ENCODE data around the gene CALM3.
A peak's percentile ranks its signal among the peaks of the same experiment; 100 is the strongest.

Gene CALM3

DNA sequence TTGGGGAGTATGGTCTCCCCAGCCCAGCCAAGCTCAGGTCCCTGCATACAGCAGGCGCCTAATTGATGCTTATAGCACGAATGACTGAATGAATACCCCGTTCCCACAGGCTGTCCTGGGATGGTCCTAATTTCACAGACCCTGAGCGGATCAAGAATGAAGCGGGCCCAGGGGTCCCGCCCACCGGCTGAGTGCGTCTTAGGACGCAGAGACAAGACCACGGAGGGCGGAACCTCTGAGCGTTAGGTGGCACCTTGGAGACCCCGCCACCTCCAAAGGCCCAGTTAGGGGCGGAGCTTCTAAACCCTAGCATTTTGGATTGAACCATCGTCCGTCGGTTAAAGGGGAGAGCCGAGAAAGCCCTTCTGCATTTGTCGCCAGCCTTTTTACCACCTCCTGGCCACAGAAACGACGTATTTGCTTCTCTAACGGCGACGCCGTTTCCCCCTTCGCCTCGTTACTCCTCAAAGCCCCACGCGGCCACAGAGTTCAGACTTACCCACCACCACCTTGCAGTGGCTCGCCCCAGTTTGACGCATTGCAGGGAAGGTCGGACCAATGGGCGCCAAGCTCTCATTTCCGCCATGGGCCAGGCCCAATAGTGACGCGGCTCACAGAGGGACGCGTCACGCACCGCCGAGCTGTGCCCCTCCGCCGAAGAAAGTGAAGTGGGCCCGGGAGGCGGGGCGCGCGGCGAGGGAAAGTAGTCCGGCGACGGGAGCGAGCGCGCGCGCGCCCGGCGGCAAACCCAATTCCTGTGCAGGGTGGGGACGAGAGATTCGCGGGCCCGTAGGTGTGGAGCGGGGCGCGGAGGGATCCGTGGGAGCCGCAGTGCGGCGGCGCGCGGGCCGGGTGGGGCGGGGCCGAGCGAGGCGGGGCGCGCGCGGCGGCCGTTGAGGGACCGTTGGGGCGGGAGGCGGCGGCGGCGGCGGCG, 479 bp upstream of the CALM3 start:
- peak; percentile 89 for DNase-seq

DNA sequence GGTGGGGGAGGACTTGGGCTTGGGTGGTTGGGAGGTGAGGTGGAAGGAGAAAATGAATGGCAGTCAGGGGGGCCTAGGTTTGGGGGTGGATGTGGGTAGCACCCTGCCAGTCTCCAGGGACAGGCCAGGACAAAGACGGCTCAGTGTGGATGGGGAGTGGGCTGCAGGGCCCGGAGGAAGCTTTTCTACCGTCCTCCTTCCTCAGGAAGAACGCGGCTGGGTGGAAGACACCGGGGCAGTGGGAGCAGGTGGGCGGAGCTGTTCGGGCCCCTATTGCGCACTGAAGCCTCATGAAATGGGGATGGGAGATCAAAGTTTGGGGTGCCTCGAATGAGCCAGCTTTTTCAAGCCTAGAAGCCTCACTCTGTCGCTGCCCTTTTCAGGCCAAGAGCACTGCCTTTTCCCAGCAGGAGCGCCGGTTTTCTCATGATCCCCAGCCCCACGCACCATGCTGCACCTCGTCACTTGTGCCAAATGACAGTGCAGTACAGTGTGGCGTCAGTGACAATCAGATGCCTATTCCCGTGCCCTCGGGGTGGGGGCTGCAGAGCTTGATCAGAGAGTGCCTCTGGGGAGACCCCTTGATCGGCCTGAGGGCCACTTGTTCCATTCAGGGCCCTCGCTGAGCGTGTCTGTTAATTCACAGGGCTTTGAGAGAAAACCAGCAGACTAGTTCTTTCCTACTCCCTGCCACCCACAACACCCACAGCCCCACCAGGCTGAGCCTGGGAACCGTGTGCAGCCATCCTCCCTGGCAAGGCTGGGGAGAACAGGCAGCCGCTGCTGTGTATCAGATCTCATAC, 1.5 kb downstream of the CALM3 start:
- DNase-seq = no peak

DNA sequence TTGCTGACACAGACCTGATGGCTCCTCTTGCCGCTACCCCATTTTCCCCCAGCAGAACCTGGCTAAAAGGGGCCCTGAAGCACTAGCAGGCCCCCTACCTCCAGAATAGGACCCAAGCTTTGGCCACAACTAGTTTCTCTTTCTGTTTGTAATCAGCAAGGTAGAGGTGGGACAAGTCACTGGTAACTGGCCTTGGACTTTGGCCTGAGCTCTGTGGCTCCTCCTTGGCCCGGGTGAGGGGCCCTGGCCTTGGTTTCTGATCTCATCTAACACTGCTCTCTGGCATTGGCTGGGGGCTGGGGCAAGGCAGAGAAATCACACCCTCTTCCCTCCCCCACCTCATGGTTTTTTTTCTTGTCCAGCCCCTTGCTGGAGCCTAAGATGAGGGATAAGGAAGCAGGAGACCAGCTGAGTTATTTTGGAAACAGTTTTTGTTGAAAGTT, 2.1 kb downstream of the CALM3 start:
- DNase-seq = no peak

DNA sequence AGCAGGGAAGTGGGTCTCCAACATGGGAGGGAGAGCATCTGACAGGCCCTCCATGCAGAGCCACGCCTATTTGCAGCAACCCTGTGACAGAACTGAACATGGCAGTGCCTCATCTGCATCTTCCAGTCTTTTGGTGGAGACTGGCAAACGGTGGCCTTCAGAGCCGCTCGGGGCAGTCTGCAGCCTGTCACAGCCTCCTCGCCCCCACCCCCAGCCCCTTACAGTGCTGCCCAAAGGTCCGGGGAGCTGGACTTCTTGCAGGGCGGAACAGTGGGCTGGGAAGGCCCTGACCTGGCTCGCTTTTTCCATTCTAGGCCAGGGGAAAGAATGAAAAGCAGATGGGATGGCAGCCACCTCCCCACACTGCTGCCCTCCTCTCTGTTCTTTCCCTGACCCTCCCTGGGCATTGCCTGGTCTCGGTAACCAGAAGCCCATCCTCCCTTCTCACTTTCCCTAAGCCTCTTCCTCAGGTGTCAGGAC, 2.7 kb downstream of the CALM3 start:
- no peak for DNase-seq

DNA sequence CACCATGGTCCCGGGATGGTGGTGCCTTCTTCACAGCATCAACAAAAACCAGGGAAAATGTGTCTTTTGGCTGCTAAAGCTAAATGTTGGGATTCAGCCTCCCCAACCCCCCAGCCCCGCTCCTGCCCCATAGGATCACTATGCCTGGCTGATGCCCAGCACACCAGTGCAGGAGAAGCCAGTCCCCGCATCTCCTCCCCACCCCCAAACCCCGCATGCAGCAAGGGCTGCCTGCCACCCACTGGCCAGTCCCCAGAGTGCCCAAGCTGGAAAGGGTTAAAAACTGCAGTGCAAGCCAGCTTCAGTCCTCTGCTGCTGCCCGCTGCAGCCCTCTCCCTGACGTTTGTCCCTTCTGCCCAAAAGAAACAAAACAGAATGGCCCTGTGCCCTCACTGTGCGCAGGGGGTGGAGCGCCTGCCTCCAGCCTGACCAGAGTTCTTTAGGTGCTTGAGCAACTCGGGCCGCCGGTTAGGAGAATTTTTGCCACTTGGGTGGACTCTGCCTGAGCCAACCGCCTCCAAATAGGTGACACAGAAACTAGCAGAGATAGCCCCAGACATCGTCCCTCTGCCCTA, 3.7 kb downstream of the CALM3 start:
- DNase-seq = no peak

DNA sequence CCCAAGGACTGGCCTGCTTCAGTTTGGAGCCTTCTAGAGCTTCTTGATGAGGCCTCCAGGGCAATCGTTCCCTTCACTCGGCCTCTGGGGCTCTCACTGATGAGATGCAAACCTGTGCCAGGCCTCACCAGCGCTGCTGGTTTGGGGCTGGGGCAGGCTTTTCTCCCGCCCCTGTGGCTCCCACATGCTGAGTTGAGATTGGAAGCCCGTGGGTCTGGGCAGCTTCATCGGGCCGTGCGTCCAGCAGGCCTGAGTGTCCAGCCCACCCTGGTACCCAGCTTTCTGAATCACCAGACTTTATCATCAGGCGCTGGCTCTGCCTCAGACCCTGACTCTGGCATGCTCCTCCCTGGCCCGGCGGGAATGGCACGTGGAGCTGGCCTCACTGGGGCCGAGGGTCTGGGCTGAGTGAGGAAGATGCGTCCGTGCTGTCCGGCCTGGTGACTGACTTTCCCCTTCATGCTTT, 4.3 kb downstream of the CALM3 start:
- DNase-seq = no peak

DNA sequence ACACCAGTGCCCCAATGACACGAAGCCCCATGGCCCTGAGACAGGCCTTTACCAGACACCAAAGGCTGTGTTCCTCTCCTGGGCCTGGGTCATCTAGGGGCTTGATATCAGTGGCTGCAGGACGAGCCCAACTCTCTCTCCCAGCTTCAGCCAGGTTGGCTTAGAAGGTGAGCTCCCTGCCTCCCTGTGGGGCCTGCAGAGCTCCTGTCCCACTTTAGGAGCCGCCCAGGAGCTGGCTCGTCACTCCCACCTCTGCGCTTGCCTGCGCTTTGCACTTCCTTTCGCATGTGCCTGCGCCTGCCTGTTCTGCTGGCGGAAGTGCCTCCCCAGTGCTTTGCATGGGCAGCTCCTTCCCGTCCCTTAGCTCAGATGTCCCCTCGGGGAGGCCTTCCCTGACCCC, 4.9 kb downstream of the CALM3 start:
- DNase-seq = no peak

DNA sequence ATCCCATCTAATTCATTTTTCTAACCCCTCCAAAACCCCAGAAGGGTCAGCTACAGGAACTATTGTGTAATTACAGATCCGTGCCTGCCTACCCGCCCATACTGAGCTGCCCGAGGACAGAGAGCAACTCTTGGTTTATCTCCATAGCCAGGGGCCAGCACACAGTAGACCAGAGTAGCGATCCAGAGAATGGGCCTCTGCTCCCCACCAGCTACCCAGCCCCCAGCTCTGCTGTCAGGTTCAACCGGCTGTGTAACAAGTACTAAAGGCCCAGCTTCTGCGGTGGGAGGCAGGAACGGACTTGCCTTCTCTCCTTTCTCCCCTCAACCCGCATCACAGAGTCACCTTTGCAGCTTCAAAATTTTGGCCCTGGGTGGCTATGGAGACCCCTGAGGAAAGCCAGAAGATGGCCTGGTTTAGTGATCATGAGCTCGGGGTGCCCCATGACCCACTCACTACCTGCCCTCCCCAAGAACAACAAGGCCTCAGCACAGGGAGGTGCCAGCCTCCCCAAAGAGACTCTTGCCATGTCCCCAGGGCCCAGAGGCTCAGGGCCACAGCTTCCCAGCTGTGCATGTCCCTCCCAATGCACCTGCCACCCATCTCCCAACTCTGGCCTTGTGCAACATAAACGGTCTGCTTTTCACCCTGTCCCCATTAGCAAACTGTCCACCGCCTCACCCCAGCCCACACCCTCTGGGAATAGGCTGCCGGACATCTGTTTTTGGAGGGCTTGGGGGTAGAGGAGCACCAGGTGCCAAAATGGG, 5.7 kb downstream of the CALM3 start:
- DNase-seq = no peak

DNA sequence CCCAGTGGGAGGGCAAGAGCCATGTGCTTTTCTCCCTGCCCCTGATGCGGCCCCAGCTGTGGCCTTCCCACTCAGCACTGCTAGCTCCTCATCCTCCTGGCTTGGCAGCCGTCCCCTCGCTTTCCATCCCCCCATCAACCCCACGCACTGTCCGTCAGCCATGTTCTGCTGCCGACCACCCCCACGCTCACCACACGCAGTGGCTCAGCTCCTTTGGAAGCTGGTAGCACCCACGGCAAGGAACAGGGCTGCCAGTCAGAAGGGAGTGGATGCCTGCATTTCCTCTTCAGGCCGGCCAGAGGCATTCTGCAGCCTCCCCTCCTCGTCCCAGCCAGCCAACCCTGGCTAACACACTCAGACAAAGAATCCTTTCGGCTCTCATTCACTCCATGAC, 6.3 kb downstream of the CALM3 start:
- no peak for DNase-seq

DNA sequence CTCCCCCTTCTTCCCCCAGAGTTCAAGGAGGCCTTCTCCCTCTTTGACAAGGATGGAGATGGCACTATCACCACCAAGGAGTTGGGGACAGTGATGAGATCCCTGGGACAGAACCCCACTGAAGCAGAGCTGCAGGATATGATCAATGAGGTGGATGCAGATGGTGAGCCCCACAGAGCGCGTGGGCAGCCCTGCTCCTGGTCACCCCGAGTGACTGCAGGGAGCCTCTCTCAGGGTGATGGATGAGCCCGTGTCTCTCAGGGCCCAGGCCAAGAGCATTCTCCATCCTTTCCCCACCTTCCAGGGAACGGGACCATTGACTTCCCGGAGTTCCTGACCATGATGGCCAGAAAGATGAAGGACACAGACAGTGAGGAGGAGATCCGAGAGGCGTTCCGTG, 7.0 kb downstream of the CALM3 start:
- no peak for DNase-seq

DNA sequence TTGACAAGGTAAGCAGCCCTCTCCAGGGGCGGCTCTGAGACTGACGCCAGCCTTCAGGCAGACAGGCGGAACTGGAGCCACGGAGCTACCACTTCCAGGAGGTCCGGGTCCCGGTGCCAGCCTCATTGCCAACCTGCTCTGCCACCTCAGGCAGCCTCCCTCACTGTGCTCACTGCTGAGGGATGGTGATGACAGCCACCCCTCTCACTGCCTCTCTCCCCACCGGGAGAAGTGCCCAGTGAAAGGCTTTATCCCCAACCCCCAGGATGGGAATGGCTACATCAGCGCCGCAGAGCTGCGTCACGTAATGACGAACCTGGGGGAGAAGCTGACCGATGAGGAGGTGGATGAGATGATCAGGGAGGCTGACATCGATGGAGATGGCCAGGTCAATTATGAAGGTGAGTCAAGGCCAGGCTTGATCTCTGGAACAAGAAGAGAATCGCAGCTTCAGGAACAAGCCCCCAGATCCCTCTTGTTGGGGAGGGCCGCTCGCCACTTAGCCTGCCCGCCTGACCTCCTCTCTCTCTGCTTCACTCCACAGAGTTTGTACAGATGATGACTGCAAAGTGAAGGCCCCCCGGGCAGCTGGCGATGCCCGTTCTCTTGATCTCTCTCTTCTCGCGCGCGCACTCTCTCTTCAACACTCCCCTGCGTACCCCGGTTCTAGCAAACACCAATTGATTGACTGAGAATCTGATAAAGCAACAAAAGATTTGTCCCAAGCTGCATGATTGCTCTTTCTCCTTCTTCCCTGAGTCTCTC, 7.6 kb downstream of the CALM3 start:
- DNase-seq = no peak

DNA sequence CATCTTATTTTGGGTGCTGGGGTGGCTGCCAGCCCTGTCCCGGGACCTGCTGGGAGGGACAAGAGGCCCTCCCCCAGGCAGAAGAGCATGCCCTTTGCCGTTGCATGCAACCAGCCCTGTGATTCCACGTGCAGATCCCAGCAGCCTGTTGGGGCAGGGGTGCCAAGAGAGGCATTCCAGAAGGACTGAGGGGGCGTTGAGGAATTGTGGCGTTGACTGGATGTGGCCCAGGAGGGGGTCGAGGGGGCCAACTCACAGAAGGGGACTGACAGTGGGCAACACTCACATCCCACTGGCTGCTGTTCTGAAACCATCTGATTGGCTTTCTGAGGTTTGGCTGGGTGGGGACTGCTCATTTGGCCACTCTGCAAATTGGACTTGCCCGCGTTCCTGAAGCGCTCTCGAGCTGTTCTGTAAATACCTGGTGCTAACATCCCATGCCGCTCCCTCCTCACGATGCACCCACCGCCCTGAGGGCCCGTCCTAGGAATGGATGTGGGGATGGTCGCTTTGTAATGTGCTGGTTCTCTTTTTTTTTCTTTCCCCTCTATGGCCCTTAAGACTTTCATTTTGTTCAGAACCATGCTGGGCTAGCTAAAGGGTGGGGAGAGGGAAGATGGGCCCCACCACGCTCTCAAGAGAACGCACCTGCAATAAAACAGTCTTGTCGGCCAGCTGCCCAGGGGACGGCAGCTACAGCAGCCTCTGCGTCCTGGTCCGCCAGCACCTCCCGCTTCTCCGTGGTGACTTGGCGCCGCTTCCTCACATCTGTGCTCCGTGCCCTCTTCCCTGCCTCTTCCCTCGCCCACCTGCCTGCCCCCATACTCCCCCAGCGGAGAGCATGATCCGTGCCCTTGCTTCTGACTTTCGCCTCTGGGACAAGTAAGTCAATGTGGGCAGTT, 8.6 kb downstream of the CALM3 start:
- no peak for DNase-seq

DNA sequence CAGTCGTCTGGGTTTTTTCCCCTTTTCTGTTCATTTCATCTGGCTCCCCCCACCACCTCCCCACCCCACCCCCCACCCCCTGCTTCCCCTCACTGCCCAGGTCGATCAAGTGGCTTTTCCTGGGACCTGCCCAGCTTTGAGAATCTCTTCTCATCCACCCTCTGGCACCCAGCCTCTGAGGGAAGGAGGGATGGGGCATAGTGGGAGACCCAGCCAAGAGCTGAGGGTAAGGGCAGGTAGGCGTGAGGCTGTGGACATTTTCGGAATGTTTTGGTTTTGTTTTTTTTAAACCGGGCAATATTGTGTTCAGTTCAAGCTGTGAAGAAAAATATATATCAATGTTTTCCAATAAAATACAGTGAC, 9.3 kb downstream of the CALM3 start:
- no peak for DNase-seq

DNA sequence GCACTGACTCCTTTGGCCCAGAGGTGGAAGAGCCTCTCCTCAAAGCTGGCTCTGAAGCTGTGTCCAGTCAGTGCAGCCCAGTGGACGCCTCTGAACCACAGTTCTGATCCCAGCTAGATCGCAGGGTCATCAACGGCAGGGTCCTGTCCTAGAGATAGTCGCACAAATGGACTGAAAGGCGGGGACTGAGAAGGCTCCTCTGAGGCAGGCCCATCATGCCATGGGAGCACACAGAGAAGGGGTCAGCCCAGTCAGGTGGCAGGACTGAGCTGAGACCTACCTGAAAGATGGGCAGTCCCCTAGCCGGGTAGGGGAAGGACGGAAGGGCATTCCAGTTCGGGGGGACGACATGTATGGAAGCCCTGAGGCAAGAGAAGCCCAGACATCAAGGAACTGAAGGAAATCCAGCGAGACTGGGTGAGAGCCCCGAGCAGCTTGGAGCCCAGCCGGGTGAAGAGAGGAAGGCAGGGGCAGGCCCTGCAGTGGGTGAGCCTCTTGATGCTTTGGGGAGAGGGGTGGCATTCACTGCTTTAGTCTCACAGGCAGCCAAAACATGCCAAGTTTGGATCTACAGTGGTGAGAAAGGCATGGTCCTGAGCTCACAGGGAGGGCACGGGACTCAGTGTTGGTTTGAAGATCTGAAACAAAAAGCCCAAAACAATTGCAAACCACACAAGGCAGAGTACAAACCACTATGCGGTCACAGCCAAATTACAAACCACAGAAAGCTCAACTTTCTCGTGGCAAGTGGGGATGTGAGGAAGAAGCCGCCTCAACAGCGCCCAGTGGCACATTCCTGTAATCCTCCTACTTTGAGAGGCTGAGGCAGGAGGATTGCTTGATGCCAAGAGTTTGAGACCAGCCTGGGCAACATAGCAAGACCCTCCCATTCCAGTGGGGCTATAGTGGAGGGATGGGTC, 10.0 kb downstream of the CALM3 start:
- DNase-seq = no peak

DNA sequence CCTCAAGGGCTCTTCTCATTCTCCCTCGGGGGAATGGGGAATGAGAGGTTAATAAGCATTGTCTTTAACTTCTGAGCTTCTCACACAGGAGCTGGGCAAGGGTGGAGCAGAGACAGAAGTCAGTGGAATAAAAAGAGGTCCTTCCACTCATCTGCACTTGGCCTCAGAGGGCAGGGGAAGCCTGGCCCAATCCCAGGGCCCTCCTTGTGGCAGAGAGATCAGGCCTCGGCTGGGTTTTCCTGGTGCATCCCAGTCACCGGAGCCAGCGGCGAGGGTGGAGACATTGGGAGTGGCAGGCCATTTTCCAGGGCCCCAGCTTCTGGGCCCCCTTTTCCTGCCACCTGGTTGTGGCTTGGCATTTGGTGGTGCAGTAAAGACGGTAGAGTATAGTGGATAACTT, 10.6 kb downstream of the CALM3 start:
- no peak for DNase-seq

DNA sequence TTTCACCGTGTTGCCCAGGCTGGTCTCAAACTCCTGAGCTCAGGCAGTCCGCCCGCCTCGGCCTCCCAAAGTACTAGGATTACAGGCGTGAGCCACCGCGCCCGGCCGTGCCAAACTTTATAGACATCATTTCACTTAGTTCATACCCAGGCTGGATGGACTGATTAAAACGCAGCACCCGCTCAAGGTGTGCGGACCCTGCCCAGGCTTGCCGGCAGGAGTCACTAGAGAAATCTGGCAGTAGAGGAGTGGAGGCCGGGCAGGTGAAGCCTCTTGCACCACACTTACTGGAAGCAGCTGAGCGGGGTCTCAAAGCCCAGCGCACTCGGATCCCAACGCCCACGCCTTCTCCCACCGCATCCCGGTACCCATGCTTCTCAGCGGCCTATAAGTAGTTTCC, 12.4 kb downstream of the CALM3 start:
- DNase-seq = no peak

DNA sequence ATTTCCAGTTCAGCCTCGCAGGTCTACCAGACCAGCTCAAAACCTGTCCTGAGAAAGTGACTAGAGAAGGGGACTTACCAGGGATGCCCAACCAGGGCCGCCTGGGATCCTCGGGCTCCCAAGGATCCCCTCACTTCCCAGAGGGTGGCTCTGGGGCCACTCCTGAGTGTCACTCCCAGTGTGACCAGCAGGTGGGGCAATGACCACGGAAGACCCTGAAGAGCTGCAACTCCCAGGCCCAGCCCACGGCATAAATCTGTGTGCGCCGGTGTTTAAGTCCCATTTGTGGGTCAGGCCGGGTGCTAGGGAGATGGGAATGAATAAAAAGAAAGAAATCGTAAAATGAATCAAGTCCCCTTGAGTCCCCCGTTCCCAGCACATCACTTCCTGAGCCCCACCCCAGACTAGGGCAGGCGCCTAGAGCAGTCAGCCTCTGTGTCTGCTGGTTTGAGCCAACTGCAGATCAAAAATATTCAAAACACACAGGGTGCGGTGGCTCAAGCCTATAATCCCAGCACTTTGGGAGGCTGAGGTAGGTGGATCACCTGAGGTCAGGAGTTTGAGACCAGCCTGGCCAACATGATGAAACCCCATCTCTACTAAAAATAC, 13.1 kb downstream of the CALM3 start:
- DNase-seq = peak; percentile 51

DNA sequence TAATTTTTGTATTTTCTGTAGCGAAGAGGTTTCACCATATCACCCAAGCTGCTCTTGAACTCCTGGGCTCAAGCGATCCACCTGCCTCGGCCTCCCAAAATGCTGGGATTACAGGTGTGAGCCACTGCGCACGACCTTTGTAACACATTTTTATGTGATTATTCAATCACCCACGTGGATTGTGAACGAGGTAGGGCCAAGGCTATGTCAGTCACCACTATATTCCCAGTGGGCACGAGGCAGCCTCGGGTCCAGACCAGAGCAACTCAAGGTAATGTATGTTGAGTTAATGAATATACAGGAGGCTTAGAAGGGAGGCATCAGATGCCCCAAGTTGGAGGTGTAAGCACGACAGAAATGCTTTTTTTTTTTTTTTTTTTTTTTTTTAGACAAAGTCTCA, 14.8 kb downstream of the CALM3 start:
- no peak for DNase-seq

DNA sequence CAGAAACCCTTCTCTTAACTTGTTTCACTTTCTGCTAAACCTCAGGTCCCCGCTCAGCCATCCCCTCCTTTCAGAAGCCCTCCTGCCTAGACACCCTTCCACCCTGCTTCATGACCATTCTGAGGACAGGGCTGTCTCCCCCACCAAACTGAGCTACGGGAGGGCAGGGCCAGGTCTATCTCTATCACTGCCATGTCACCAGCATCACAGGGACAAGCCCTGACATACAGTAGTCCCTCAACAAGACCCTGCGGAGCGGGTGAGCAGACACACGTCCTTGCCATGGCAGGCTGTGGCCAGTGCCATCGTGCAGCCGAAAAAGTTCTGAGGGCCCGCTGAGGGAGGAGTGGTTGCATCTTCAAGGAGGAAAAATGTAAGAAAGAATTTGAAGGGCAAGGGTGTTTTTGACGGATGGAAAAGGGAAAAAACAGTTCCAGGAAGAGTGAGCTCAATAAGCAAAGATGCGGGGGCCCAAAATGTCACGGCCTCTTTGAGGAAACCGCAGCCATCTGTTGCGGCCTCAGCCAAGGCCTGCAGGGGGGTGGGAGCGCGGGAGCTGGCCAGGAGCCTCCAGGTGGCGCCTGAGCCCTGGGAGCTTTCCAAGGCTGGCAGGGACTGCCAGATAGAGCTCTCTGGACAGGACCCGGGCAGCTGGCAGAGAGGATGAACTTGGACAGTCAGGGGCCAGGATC, 15.6 kb downstream of the CALM3 start:
- DNase-seq = peak; percentile 18
